Left cardiac atrium (tissue), 4 donors: ENCODE data around the gene ARL15. TPM values are rescaled to one million over a fixed set of nuclear protein-coding genes. Genes with fewer than 3 reads are reported as not detected.

Experiments used
- ATAC-seq, 2 donors: fragments of 200-7000 bp; cut with Tn5 transposase; one replicate each; pipeline ENCODE4 v1.9.1; 2020; ENCODE audit warnings: mild to moderate bottlenecking in 2 of 2, moderate library complexity in 2 of 2
- DNase-seq: peaks from one replicate; pipeline ENCODE4 v3.0.0-alpha.2; 2020
- intact Hi-C, 2 donors: fragments of 100-400 bp; cut with DNase I; formaldehyde crosslinking; loops; one replicate each; pipeline versions ENCODE4 v1.14.1 to v1.15.1; 2022 to 2023
- total RNA-seq, 2 donors: library from RNA; stranded (reverse); fragmentation: NEBNext Ultra II Directional; extraction: Animal tissue kit (Norgen Biotek cat#: 25700); gene quantifications; one replicate each; pipeline ENCODE4 v1.2.1, GENCODE V29; 2021
- donor health status: DM: no; HTN: yes; CAD: no.
- donor health status: DM: no; HTN: yes; CAD: no; lungs with severe emphysema.
- donor health status: DM: yes; HTN: yes; CAD: no.
- donor health status: Dilated cardiomyopathy.

ARL15 gene
- total RNA-seq, 2 donors from 2014 or later, result 19.0 to 22.7 TPM

GRCh38 chr5:54146916-54147315 is 163.5 kb downstream of the ARL15 start:
- peak; percentile 89 for ATAC-seq
- DNase-seq, result no peak
- intact Hi-C loops, result no loop called here

DNA sequence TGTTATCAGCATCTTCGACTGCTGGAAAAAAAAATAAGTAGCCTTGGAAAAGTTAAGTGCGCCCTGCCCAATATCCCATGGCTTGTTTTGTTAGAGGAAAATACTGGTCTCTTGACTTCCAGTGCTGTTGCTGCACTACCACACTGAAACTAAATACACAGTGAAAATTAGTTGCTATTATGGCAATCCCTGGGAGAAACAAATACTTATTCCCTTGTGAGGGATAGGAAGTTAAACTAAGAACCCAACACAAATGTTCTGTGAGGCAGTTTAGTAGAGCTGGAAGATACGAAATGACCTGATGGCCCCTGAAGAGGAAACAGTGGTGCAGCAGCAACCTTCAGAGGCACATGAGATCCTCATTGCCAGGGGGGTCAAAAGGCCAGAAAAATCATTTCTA is 164.0 kb downstream of the ARL15 start:
- ATAC-seq (peak; percentile 38 to 56), DNase-seq (no peak)
- intact Hi-C loops, result no loop called here

GRCh38 chr5:54140247-54140840 is 170.0 kb downstream of the ARL15 start:
- no peak for DNase-seq
- intact Hi-C loops, result no loop called here
- no peak for ATAC-seq

DNA sequence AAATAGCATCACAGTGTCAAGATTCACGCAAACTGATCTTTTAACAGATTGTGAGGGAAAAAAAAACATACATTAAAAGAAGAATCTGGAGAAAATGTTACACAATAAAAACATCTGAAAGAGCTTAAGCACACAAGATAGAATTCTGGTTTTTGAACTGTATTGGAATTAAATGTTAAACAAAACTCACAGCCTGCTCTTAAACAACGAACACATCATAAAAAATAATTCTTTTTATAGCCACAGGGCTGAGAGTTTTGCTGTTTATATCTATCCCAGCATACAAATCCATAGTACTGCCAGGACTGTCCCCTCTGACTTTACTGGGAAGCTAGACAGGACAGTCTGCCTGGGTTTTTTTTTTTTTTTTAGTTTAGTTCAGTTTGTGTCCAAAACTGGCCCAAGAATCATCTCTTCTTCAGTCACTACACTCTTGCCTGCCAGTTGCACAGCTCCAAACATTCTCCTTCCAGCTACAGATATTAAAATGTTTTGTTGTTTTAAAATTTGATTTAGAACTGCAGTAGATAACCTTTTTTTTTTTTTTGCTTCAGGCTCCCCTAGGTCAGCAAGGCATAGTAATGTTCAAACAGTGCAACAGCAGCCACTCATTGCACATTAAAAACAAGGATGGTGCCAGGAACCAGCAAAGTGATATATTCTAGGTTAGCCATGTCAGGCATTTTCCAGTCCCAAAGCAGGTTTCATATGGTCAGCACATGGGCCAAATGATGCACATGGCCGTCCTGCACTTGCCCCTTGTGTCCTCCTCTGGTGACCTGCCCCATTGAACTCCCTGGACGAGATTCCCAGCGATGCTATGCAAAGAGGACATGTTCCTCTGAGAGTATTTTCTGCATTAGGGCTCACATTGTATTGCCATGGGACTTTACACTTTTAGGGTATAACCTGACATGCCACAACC is 173.6 kb downstream of the ARL15 start:
- intact Hi-C loops, result no loop called here
- DNase-seq (no peak), ATAC-seq (peak; percentile 40 to 74)

- no peak for DNase-seq
- ATAC-seq, result no peak
- intact Hi-C loops, result no loop called here
Observed at GRCh38 chr5:54135042-54135441, 175.3 kb downstream of the ARL15 start.

GRCh38 chr5:54133917-54134316 is 176.5 kb downstream of the ARL15 start:
- no peak for ATAC-seq
- no peak for DNase-seq
- intact Hi-C loops, result no loop called here

DNA sequence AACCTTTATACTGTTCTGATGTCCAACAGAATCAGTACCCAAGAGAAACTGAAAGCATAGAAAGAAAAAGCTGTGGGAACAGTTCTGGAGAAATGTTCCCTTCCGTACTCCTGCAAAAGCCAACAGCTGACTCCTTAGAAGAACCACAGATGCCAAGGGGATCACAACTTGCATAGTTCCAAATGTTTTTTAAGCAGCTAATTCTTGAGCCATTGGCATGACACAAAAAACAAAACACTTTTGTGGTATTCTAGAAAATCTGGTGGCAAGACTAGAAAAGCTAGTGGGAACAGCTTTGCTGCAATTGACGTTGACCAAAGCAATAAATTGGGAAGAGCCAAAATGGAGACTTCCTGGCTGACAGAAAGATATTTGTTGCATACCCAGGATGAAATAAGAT is 189.9 kb downstream of the ARL15 start:
- intact Hi-C loops, result no loop called here
- DNase-seq, result no peak
- ATAC-seq, result peak in 1 of 2 donors; percentile 30

DNA sequence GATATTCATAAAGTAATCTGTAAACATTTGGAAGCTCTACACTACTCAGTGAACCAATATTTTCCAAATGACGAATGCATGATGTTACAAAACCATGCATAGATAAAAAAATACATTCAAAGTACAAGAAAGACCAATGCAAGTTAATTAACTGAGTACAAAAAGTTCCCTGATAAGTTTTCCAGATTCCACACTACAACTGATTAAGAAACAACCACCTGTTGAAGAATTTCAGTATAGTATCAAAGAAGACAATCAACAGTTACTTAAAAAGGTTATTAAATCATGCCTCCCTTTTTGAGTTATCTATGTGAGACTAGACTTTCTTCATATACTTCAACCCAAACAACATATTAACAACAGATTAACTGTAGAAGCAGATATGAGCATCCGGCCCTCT is 192.4 kb downstream of the ARL15 start:
- DNase-seq (no peak), ATAC-seq (no peak)
- intact Hi-C loops, result no loop called here

DNA sequence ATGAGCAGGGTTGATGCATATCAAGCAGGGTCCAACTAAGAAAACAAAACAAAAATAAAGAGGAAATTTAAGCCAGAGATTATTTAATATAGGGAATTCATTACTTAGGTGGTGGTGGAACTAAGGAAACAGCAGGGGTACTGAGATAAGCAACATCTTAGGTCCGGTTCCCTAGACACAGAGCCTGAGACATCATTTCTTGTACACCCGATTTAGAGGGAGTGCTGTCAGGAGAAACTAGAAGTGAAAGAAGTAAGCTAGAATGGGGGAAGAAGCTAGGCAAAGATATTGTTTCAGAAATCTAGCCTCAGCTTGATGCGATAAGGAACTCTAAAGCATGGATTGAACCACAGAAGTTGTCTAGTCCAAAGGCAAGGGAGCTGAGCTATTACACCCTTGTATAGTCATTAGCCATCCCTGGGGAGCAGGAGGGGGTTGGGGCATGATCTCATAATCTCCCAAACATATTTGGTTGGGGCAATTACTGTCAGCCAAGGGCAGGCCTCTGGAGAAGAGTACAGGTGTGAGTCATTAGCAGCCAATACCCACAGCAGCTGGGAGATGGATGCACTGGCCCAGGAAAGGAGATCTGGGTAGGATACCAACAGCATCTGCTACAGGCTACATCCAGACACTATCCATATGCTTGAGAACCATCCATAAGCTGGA is 194.5 kb downstream of the ARL15 start:
- DNase-seq, result no peak
- no peak for ATAC-seq
- intact Hi-C loops, result no loop called here

DNA sequence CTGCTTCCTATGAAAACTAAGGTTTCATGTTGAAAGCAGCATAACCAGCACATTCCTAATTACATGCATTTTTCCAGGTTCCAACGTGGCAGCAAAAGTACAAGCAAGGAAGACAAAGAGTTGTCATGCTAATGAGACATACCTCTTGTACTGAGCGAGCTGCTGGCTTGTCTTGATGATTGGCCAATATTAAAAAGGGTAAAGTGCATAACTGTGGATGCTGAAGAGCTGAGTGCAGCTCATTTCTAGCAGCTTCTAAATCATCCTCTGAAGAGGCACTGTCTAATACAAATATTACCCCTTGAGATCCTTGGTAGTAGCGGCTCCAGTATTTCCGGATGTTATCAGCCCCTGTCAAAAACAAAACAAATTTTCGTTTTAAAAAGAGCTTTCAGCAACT is 197.3 kb downstream of the ARL15 start:
- DNase-seq, result no peak
- no peak for ATAC-seq
- intact Hi-C loops, result no loop called here

GRCh38 chr5:54109626-54110330 is 200.6 kb downstream of the ARL15 start:
- no peak for DNase-seq
- intact Hi-C loops, result no loop called here
- ATAC-seq, result no peak

DNA sequence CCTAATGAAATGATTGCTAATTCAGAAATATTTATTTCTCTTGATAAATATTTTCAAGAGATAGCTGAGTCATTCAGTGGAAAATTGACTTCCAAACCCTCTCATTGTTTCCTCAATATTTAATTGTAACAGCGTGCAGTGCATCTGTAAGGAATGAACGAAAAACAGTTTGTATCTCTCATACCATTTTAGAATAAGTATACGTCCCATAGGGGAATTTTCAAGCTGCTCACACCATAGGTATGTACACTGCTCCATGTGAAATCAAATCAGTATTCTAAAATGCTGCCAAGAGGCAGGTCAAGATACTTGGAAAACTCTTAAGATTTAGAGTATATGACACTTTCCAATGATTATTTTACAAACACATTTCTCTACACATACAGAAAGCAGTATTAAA is 202.2 kb downstream of the ARL15 start:
- ATAC-seq (no peak), DNase-seq (no peak)
- intact Hi-C loops, result no loop called here

DNA sequence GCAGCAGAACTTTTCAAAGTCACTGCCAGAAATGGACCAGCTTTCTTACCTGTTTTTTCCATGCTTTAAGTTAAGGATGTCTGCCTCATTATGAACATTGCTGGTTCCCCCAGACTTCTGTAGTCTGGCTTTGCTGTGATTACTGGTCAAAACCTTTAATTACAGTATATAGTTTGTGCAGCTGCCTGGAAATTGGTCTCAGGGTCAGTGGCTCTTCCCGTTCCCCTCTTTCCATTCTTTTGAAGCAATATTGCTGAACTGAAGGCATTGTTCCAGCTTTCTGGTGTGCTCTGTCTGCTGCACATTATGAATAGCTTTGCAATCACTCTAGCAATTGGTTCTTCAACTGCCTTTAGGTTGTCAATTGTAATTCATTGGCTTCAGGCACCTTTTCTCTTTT is 206.5 kb downstream of the ARL15 start:
- no peak for DNase-seq
- intact Hi-C loops, result no loop called here
- no peak for ATAC-seq

DNA sequence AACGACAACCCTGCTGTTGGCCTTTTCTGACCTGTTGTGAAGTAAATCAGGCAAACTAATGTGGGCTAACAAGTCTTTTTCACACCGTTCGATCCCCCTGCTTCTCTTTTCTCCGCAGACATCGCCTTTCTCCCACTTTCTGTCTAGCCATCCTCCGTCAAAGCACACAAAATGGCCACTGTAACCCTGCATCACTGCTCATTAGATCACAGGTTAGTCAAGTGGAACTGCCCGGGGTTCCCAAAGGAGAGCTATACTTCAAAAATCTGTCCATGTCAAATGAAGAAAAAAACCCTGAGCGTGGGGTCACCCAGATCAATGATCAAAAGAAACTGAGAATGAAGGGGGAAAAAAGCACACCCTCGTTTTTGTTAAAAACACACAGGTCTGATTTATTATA is 212.1 kb downstream of the ARL15 start:
- ATAC-seq (no peak), DNase-seq (no peak)
- intact Hi-C loops, result no loop called here

GRCh38 chr5:54095969-54096368 is 214.4 kb downstream of the ARL15 start:
- ATAC-seq, result no peak
- intact Hi-C loops, result no loop called here
- no peak for DNase-seq

- intact Hi-C loops, result no loop called here
- ATAC-seq, result no peak
- no peak for DNase-seq
Observed at GRCh38 chr5:54094706-54095105, 215.7 kb downstream of the ARL15 start.

GRCh38 chr5:54093861-54094260 is 216.5 kb downstream of the ARL15 start:
- no peak for ATAC-seq
- intact Hi-C loops, result no loop called here
- DNase-seq, result no peak

GRCh38 chr5:54093081-54093492 is 217.3 kb downstream of the ARL15 start:
- intact Hi-C loops, result no loop called here
- DNase-seq, result no peak
- ATAC-seq, result no peak

DNA sequence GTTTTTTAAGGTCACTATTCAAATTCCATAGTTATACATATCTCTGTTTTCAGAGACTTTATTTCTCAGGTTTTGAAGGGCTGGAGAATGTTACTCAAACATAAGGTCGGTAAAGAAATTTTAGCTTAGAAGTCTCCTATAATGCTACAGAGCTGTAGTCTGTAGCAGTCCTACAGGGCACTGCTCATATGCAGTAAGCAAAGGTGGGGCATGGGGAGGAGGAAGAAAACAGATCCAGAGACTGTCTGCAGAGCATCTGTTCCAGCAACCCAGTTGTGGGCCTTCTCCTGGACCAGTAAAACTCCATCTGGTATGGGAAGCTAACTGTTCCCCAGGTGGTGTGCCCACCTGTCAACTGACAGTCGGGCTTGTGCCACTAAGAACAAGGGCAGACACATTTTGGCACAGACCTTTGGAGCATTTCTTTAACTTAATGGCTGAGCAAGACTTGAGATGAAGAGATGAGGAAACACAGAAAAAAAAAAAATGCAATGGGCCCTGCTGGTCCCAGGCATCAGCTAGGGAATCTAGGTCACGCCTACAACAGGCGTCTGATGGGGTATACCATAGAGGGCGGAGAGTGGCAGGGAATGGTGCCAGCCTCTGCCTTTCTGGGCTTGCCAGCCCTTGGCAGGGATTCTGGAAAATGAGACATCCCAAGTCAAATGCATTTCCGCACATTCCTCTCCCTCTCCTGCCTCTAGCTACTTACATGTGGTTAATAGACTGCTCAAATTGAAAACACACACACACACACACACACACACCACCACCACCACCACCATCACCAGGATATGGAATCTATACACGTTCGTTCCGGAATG is 218.9 kb downstream of the ARL15 start:
- intact Hi-C loops, result no loop called here
- DNase-seq, result no peak
- ATAC-seq, result peak in 1 of 2 donors; percentile 53
